Astrocyte of the cerebellum (primary cell): Measurements from ENCODE around the gene SUSD1.

ENCODE experiments used
- DNase-seq: peaks from one replicate; pipeline ENCODE4 v3.0.0-alpha.2; 2011; ENCODE audit warnings: low read depth
- H3K4me3 ChIP-seq: 2 replicates; pipeline ENCODE4 v1.5.1; 2011; ENCODE audit warnings: mild to moderate bottlenecking, low read depth, low read length, moderate library complexity
- in situ Hi-C: cut with HindIII; loops from 2 replicates; pipeline ENCODE4 v1.10.0; 2017; ENCODE audit warnings: low sequenced_read_pairs
- TF ChIP-seq, protein P1 (sequence below): IDR thresholded peaks from 2 replicates; pipeline ENCODE4 v1.5.1; 2012; ENCODE audit warnings: low read length, low read depth, moderate library complexity, mild to moderate bottlenecking; ENCODE audit errors: missing control alignments

Gene SUSD1

DNA sequence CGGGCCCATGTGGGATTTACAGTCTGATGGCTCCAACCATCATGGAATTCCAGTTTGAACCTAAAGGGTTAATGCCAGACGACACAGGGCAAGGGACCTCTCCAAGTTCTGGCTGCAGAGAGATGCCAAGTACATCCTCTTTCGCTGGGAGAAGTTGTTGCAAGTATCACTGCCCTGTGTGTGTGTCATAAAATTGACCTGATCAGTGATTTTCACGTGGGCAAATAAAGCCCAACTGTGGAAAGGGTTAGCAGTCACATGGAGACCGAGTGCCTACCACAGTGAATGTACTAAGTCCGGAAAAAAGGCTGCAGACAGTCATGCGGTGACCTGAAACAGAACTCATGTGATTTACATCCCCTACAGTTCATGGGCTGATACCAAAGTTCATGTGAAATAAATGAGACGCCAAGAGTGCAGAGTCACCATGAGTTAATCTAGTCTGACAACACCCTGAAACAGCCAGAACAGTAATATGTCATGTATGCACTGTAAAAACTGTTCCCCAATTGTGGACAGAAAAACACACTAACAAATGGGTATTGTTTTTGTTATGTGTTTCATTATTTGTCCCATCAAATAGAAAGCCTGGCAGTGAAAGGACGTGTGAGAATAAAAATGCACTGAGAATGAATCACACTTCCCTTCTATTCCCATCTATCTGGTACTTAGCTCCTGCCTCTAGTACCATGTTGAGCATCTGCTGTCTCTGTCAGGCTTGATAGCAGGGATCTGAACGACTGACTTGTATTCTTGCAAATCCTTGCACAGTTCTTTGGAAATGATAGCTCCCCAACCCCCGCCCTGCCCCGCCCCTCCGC lies 115.7 kb downstream of the SUSD1 start:
- DNase-seq: no peak
- TF ChIP-seq, protein P1, sequence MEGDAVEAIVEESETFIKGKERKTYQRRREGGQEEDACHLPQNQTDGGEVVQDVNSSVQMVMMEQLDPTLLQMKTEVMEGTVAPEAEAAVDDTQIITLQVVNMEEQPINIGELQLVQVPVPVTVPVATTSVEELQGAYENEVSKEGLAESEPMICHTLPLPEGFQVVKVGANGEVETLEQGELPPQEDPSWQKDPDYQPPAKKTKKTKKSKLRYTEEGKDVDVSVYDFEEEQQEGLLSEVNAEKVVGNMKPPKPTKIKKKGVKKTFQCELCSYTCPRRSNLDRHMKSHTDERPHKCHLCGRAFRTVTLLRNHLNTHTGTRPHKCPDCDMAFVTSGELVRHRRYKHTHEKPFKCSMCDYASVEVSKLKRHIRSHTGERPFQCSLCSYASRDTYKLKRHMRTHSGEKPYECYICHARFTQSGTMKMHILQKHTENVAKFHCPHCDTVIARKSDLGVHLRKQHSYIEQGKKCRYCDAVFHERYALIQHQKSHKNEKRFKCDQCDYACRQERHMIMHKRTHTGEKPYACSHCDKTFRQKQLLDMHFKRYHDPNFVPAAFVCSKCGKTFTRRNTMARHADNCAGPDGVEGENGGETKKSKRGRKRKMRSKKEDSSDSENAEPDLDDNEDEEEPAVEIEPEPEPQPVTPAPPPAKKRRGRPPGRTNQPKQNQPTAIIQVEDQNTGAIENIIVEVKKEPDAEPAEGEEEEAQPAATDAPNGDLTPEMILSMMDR: no peak
- in situ Hi-C loops: no loop called here
- H3K4me3 ChIP-seq: no peak overlapping the region

DNA sequence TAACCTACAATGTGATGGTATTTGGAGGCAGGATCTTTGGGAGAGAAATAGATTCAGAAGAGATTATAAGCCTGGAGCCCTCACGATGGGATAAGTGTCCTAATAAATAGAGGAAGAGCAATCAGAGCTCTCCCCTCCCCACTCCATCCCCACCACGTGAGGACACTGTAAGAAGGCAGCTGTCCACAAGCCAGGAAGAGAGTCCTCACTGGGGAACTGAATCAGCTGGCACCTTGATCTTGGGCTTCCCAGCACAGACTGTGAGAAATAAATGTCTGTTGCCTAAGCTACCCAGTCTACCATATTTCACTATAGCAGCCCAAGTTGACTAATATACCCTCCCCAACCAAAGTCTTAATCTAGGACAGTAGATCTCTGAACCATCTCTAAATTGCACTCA lies 118.1 kb downstream of the SUSD1 start:
- TF ChIP-seq, protein P1: no peak
- in situ Hi-C loops: no loop called here
- no peak for DNase-seq
- H3K4me3 ChIP-seq: no peak overlapping the region

DNA sequence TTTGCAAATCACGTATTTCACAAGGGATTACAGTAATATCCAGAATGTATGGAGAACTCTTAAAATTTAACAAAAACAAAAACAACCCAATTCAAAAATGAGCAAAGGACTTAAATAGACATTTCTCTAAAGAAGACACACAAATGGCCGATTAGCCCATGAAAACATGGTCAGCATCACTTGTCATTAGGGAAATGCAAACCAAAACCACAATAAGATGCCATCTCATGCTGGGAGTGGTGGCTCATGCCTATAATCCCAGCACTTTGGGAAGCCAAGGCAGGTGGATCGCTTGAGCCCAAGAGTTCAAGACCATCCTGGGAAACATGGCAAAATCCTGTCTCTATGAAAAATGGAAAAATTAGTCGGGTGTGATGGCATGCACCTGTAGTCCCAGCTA lies 120.2 kb downstream of the SUSD1 start:
- in situ Hi-C loops: no loop called here
- DNase-seq: no peak
- TF ChIP-seq, protein P1: no peak
- no peak overlapping the region for H3K4me3 ChIP-seq

DNA sequence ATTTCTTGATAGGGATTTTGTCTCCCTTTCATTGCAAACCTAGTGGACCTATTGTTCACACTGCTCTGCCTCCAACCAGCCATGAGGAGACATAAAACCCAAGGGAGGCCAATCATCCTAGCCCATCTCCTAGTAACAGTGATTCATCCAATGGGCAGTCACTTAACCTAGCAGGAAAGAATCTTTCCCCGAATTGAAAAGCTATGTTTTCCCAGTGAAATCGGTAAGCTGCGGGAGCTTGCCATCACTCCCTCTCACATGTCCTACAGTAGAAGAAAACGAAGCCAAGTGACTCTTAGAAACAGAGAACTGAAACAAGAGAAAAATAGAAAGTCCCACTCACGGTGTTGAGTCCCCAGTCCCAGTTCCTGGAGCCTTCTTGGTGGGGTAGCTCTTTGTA lies 123.3 kb downstream of the SUSD1 start:
- no peak for DNase-seq
- H3K4me3 ChIP-seq: no peak overlapping the region
- TF ChIP-seq, protein P1: no peak
- in situ Hi-C loops: no loop called here

DNA sequence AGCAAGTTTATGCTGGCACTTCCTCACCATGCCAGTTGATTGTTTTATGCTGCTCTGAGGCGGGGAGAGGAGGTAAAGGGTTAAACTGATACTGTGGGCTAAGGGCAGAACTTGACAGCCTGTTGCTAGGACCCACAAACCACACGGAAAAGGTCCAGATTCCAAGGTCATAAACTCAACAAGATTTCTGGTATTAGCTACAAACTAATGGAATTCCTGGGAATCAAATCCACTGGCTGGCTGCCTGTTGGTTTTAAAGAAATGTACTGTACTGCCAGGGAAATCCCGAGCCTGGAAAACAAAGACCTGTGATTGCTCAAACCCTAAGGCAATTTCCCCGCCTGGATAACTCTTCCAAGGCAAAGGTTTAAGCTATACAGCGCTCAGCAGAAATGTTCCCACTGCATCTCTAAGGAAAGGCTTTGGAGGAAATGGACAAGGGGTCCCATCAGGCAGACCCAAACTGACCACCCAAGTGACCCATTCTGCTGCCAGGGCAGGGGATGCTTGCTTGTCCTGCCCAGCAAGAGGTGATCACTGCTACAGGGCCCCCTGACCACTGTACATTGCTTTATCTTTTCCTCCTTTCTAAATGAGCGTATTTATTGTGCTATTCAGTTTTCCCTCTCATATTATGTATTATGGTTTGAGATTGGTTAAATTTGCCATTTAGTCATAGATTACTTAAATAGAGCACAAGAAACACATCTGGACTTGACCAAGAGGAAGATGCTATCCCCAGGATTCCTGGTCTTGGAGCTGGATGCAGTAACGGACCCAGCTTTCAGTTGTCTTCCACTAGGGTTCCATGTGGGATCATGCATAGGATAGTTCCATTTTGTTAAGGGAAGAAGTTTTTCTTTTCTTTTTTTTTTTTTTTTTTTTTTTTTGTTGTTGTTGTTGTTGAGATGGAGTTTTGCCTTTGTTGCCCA lies 124.3 kb downstream of the SUSD1 start:
- TF ChIP-seq, protein P1: no peak
- in situ Hi-C loops: no loop called here
- DNase-seq: peak; percentile 99
- H3K4me3 ChIP-seq: no peak overlapping the region

DNA sequence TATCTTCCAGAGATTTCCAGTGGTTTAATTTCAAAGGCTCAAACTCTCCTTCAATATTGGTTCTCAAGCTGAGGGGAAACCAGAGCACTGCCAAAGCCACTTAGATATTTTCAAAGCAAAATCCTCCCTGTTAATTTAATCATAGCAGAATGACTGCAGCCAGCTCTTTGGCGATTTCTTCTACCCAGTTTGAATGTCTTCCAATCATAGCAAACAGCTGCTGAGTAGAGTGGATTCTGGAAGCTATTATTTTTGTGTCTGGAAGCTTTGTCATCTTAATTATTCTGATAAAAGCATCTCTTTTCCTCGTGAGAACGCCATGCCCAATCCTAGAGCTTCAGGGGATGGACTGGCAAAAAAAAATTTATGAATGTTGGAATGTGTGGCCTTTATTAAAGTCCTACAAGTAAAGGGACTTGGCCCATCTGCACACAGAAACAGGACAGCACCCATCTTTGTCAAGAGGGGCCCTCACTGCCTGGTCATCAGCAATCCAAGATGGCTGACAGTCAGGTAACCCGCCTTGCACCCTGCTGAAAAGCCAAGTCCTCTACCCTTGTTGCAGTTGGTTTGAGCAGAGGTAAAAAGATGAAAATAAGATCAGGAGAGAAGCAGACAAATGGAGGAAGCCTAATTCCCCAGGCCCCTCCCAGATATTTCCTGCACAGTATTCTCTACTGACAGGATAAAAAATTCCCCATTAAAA lies 125.1 kb downstream of the SUSD1 start:
- H3K4me3 ChIP-seq: no peak overlapping the region
- DNase-seq: peak; percentile 49
- in situ Hi-C loops: no loop called here
- TF ChIP-seq, protein P1: no peak
